Kidney (tissue), 14 donors: ENCODE data around the gene HOXB5. TPM values are rescaled to one million over a fixed set of nuclear protein-coding genes. Genes with fewer than 3 reads are reported as not detected.

Source experiments
- DNase-seq, 5 donors: peaks; one replicate each; pipeline ENCODE4 v3.0.0-alpha.2; 2013 to 2020
- FAIRE-seq: peaks from 2 replicates; lab custom pipeline; 2012; peaks lifted over from hg19 to GRCh38; lab: Jason Lieb, UNC
- H3K27ac ChIP-seq, 2 donors: one replicate each; pipeline ENCODE4 v1.7.0; 2013; ENCODE audit warnings: low read depth in 2 of 2, low read length in 2 of 2, inconsistent platforms in 1 of 2
- H3K27me3 ChIP-seq: one replicate; pipeline ENCODE4 v1.7.1; 2013; ENCODE audit warnings: low read length, inconsistent platforms; ENCODE audit not compliant: control insufficient read depth, insufficient read depth
- H3K36me3 ChIP-seq, 3 donors: one replicate each; pipeline versions ENCODE4 v1.7.0 to v1.7.1; 2013; ENCODE audit warnings: low read length in 3 of 3, control low read depth in 1 of 3, inconsistent platforms in 1 of 3; ENCODE audit not compliant: insufficient read depth in 3 of 3, control insufficient read depth in 2 of 3
- H3K4me1 ChIP-seq, 3 donors: one replicate each; pipeline versions ENCODE4 v1.7.0 to v1.7.1; 2013; ENCODE audit warnings: low read length in 3 of 3, inconsistent platforms in 1 of 3, low read depth in 1 of 3; ENCODE audit not compliant: control insufficient read depth in 2 of 3, insufficient read depth in 2 of 3
- H3K4me3 ChIP-seq, 3 donors: one replicate each; pipeline versions ENCODE4 v1.7.0 to v1.8.1; 2013; ENCODE audit warnings: low read length in 3 of 3, control low read depth in 1 of 3, inconsistent platforms in 1 of 3
- H3K9ac ChIP-seq, 3 donors: one replicate each; pipeline versions ENCODE4 v1.7.0 to v1.7.1; 2013; ENCODE audit warnings: low read length in 3 of 3, control low read depth in 1 of 3, inconsistent platforms in 1 of 3
- H3K9me3 ChIP-seq, 3 donors: one replicate each; pipeline versions ENCODE4 v1.7.0 to v1.7.1; 2013; ENCODE audit warnings: low read length in 3 of 3, control low read depth in 1 of 3, inconsistent platforms in 1 of 3; ENCODE audit not compliant: control insufficient read depth in 2 of 3, insufficient read depth in 1 of 3
- CTCF ChIP-seq: IDR thresholded peaks from 3 replicates; pipeline ENCODE4 v1.5.1; 2012; ENCODE audit warnings: mild to moderate bottlenecking, moderate library complexity, borderline replicate concordance; ENCODE audit not compliant: insufficient read depth; ENCODE audit errors: extremely low read depth
- intact Hi-C: fragments of 100-400 bp; cut with DNase I; formaldehyde crosslinking; loops from one replicate; pipeline ENCODE4 v1.11.1; 2022
- polyA plus RNA-seq: library from polyadenylated mRNA; stranded (reverse); fragments of 350-450 nt; fragmentation: Illumina TruSeq; extraction: RNeasy Lipid Tissue Mini Kit (QIAGEN cat#74804); gene quantifications from one replicate; pipeline ENCODE4 v1.2.3, GENCODE V29; 2014; ENCODE audit warnings: low read depth, low replicate concordance; ENCODE audit not compliant: insufficient read depth
- total RNA-seq: library from RNA; stranded (reverse); fragmentation: NEBNext Ultra II Directional; extraction: Animal tissue kit (Norgen Biotek cat#: 25700); gene quantifications from one replicate; pipeline ENCODE4 v1.2.1, GENCODE V29; 2021
- donor health status: control.
- donor health status: control.
- donor health status: control.
- donor health status: control.
- donor health status: control.
- donor health status: DM: yes; HTN: yes; CAD: no.
- donor health status: Normal renal cell carcinoma (clear cell type).

The HOXB5 gene
- total and polyA plus RNA-seq, 2 donors from 2014 or later = 12.3 to 27.0 TPM

GRCh38 chr17:48565925-48566710 is 27.5 kb downstream of the HOXB5 start:
- peak overlapping the region; percentile 68 to 77 for H3K27ac ChIP-seq
- peak overlapping the region in 1 of 3 donors; percentile 65 for H3K9ac ChIP-seq
- peaks cover 2 to 8% (median 5%) of the 10 kb centered on the region in 3 donors for H3K36me3 ChIP-seq
- H3K9me3 ChIP-seq = no peaks in the 10 kb centered on the region
- DNase-seq (no peak), FAIRE-seq (no peak)
- no peak for TF ChIP-seq CTCF
- H3K27me3 ChIP-seq = no peaks in the 10 kb centered on the region
- intact Hi-C loops = no loop called here
- no peak overlapping the region for H3K4me3 ChIP-seq
- peaks cover 34 to 56% (median 45%) of the 10 kb centered on the region in 3 donors for H3K4me1 ChIP-seq

DNA sequence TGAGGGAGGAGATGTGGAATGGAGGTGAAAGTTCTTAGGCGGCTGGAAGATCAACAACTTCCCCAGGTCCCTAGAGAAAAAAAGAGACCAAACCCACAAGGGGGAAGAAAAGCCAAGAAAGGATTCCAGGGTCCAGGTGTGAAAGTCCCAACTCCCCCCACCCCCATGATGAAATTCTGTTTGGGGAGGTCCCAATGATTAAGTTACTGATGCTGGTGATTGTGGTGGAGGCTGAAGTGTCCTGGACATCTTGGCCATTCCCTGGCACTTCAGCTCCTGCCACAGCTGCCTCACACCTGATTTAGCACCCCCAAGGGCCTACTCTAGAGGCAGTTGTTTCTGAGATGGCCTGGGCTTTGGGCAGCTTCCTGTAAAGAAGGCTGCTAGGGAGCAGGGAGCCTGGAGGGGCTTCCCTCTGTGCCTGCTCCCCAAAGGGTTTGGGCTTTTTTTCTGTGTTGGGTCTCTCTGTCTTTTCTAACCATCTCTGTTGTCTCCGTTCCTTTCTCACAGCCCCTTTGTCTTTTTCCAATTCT is 28.5 kb downstream of the HOXB5 start:
- peaks cover 41 to 62% (median 51%) of the 10 kb centered on the region in 3 donors for H3K4me1 ChIP-seq
- H3K27me3 ChIP-seq = no peaks in the 10 kb centered on the region
- FAIRE-seq = no peak
- no peak for DNase-seq
- H3K9me3 ChIP-seq = no peaks in the 10 kb centered on the region
- no peak for TF ChIP-seq CTCF
- H3K27ac ChIP-seq = peak overlapping the region; percentile 19 to 77
- H3K9ac ChIP-seq = peak overlapping the region in 1 of 3 donors; percentile 65
- peak overlapping the region in 2 of 3 donors; percentile 39 to 45 for H3K4me3 ChIP-seq
- intact Hi-C loops = no loop called here
- peaks cover 2 to 8% (median 5%) of the 10 kb centered on the region in 3 donors for H3K36me3 ChIP-seq

DNA sequence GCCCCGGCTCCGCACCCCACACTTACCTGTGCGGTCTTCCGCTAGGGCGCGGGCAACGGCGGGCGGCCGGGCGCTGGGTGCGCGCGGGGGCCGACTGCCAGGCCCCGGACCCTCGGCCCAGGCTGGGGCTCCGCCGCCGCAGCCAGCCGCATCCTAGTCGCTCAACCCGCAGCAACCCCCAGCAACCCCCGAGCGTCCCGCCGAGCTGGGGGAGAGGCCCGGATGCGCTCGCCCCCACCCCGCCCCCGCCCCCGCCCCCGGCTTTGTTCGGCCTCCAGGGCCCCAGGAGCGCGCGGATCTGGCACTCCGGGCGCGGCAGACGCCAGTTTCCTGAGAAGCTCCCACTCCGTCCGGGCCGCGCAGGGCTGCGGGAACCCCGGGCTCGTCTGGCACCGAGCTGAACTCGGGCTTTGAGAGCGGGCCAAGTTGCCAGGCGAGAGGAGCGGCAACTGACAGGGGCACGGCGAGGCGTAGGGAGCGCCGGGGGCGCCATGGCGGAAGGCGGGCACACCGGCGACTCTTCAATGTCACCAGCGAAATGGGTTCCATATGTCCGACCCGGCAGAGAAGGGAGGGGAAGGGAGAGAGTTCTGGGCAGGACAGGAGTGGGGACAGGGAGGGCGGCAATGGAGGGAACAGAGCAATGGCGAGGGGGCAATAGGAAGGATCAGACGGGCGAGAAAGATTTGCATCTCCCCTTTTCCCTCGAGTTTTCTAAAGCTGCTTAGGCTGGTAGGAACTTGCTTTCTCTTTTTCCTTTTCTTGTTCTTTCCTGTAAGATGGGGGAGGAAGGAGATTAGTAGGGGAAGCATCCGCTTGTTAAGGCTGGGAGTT is 29.2 kb downstream of the HOXB5 start:
- Histone ChIP-seq H3K27me3 (no peaks in the 10 kb centered on the region), H3K9ac (peak overlapping the region in 2 of 3 donors; percentile 61 to 65), H3K9me3 (no peaks in the 10 kb centered on the region), H3K4me3 (peak overlapping the region; percentile 39 to 54 (median 45)), H3K4me1 (peaks cover 41 to 62% (median 56%) of the 10 kb centered on the region in 3 donors), H3K36me3 (peaks cover 2 to 8% (median 5%) of the 10 kb centered on the region in 3 donors), H3K27ac (peak overlapping the region; percentile 77 to 78)
- DNase-seq = peak in 2 of 5 donors; percentile 53 to 79
- intact Hi-C loops = no loop called here
- FAIRE-seq = no peak
- no peak for TF ChIP-seq CTCF
